ENCODE data around the gene CNTN1.

Gene CNTN1

GRCh38 chr12:40903040-40903439, 210.8 kb downstream of the CNTN1 start:
- in situ Hi-C loops (cut with HindIII; ENCODE audit: low sequenced_read_pairs) = no loop called here
- no peak for TF ChIP-seq CTCF (IDR thresholded peaks at IDR 0.05; ENCODE audit: low read depth, low read length)
- H3K4me3 ChIP-seq (ENCODE audit: low read depth, low read length) = no peak overlapping the region
- no peak for DNase-seq (ENCODE audit: low read depth, low spot score)

GRCh38 chr12:40907115-40907527, 214.9 kb downstream of the CNTN1 start:
- TF ChIP-seq CTCF (IDR thresholded peaks at IDR 0.05; ENCODE audit: low read depth, low read length) = no peak
- in situ Hi-C loops (cut with HindIII; ENCODE audit: low sequenced_read_pairs) = no loop called here
- peak; percentile 41 for DNase-seq (ENCODE audit: low read depth, low spot score)
- no peak overlapping the region for H3K4me3 ChIP-seq (ENCODE audit: low read depth, low read length)

GRCh38 chr12:40911676-40912075, 219.4 kb downstream of the CNTN1 start:
- DNase-seq (ENCODE audit: low read depth, low spot score) = no peak
- H3K4me3 ChIP-seq (ENCODE audit: low read depth, low read length) = no peak overlapping the region
- TF ChIP-seq CTCF (IDR thresholded peaks at IDR 0.05; ENCODE audit: low read depth, low read length) = no peak
- in situ Hi-C loops (cut with HindIII; ENCODE audit: low sequenced_read_pairs) = no loop called here

GRCh38 chr12:40915172-40915571, 222.9 kb downstream of the CNTN1 start:
- TF ChIP-seq CTCF (IDR thresholded peaks at IDR 0.05; ENCODE audit: low read depth, low read length) = no peak
- in situ Hi-C loops (cut with HindIII; ENCODE audit: low sequenced_read_pairs) = no loop called here
- DNase-seq (ENCODE audit: low read depth, low spot score) = no peak

GRCh38 chr12:40917561-40917960, 225.3 kb downstream of the CNTN1 start:
- no peak for DNase-seq (ENCODE audit: low read depth, low spot score)
- TF ChIP-seq CTCF (IDR thresholded peaks at IDR 0.05; ENCODE audit: low read depth, low read length) = no peak
- in situ Hi-C loops (cut with HindIII; ENCODE audit: low sequenced_read_pairs) = no loop called here
- H3K4me3 ChIP-seq (ENCODE audit: low read depth, low read length) = no peak overlapping the region

More at GRCh38 chr12:40915172-40915571, 222.9 kb downstream of the CNTN1 start:
- H3K4me3 ChIP-seq (ENCODE audit: low read depth, low read length) = no peak overlapping the region

GRCh38 chr12:40921563-40922163, 229.4 kb downstream of the CNTN1 start:
- H3K4me3 ChIP-seq (ENCODE audit: low read depth, low read length) = no peak overlapping the region
- DNase-seq (ENCODE audit: low read depth, low spot score) = peak; percentile 29
- peak; percentile 53 for TF ChIP-seq CTCF (IDR thresholded peaks at IDR 0.05; ENCODE audit: low read depth, low read length)
- in situ Hi-C loops (cut with HindIII; ENCODE audit: low sequenced_read_pairs) = no loop called here

Data from astrocyte of the spinal cord (primary cell).